GM21576 (cell line): ENCODE results near the gene MAP3K21.

Source experiments
- ATAC-seq: cut with Tn5 transposase; IDR thresholded peaks from one replicate; pipeline ENCODE4 v1.9.1; 2021; ENCODE audit warnings: mild to moderate bottlenecking, moderate library complexity; ENCODE audit not compliant: unreplicated experiment

Gene MAP3K21

DNA sequence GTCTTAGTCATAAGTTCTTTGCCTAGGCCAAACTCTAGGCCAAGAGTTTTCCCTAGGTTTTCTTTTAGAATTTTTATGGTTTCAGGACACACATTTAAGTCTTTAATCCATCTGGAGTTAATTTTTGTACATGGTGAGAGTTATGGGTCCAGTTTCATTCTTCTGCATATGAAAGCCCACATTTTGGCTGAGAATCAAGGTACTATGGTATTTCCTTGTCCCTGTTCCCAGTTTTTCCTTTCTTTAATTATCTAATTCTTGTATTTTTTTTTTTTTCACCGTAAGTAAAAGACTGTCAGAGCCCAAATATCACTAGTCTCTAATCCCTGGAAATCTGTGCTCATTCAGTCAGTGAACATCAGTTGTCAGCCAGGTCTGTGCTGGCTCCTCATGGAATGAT is 105.4 kb downstream of the MAP3K21 start:
- ATAC-seq, result no peak

DNA sequence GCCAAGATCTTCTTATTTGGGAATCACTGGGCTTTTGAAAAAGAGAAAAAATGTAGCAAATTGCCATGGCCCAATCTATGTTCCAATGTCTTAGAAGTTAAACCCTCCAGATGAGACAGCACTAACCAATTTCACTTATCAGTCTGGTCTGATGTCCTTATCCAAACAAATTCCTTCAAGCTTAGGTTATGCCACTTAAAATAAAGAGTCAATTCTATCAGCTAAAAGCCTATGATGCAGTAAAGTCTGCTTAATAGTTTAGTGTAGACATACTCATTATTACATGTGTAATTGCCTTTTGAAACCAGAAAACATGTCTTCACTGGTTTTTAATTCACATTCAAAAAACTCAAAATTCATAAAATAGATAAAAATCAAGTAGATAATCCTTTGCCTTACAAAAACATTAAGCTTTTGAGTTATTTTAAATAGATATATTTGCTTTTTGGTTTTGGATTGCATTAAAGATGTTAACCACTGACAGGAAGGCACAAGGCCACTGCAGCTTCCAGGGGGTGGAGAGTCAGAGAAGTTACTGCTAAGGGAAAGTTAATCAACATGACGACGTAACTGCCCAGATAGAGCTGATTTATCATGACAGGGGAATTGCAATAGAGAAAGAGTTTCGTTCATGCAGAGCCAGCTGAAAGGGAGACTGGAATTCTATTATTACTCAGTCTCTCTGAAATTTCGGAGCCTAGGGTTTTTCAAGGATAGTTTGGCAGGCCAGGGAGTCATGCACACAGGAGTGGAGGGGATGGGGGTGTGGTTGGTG is 106.1 kb downstream of the MAP3K21 start:
- no peak for ATAC-seq
